Stimulated activated CD8-positive, alpha-beta memory T cell treated with anti-CD3 and anti-CD28 coated beads, Interleukin-7, amount 100 ng/mL, for 1 hour (primary cell): ENCODE measurements around the gene GABRA5.
"Not testable (repeated sequence)": the region's sequence is repeated elsewhere in the genome, so short reads cannot be mapped to it uniquely, and the experiment has no call there.

ENCODE experiments used
- DNase-seq, 2 donors: peaks; one replicate each; pipeline ENCODE4 v3.0.0-alpha.2; 2020; ENCODE audit warnings: low read depth in 2 of 2

The GABRA5 gene

GRCh38 chr15:26877831-26878230 lies 11.0 kb downstream of the GABRA5 start:
- DNase-seq = no peak

GRCh38 chr15:26879706-26880105 lies 12.8 kb downstream of the GABRA5 start:
- no peak for DNase-seq

- DNase-seq = no peak
These were observed 15.2 kb downstream of the GABRA5 start for GRCh38 chr15:26882112-26882511.

GRCh38 chr15:26882616-26883365 lies 15.9 kb downstream of the GABRA5 start:
- DNase-seq = no peak

GRCh38 chr15:26883466-26883865 lies 16.6 kb downstream of the GABRA5 start:
- DNase-seq = no peak

GRCh38 chr15:26886566-26886965 lies 19.7 kb downstream of the GABRA5 start:
- no peak for DNase-seq

- no peak for DNase-seq
These were observed 21.2 kb downstream of the GABRA5 start for GRCh38 chr15:26887926-26888666.

GRCh38 chr15:26888761-26889160 lies 21.9 kb downstream of the GABRA5 start:
- no peak for DNase-seq

GRCh38 chr15:26889298-26889898 lies 22.5 kb downstream of the GABRA5 start:
- no peak for DNase-seq

GRCh38 chr15:26890451-26890850 lies 23.6 kb downstream of the GABRA5 start:
- DNase-seq = no peak

GRCh38 chr15:26890988-26891387 lies 24.1 kb downstream of the GABRA5 start:
- no peak for DNase-seq

GRCh38 chr15:26891448-26892181 lies 24.8 kb downstream of the GABRA5 start:
- no peak for DNase-seq

GRCh38 chr15:26892182-26892518 lies 25.3 kb downstream of the GABRA5 start:
- DNase-seq = no peak

- no peak for DNase-seq
These were observed 25.8 kb downstream of the GABRA5 start for GRCh38 chr15:26892678-26893077.

GRCh38 chr15:26893351-26894065 lies 26.6 kb downstream of the GABRA5 start:
- no peak for DNase-seq

- no peak for DNase-seq
These were observed 27.3 kb downstream of the GABRA5 start for GRCh38 chr15:26894181-26894580.

GRCh38 chr15:26895346-26895745 lies 28.5 kb downstream of the GABRA5 start:
- not testable (repeated sequence) for DNase-seq

- DNase-seq = no peak
These were observed 32.8 kb downstream of the GABRA5 start for GRCh38 chr15:26899658-26900057.

- DNase-seq = no peak
These were observed 34.2 kb downstream of the GABRA5 start for GRCh38 chr15:26901041-26901440.

GRCh38 chr15:26910715-26911114 lies 43.9 kb downstream of the GABRA5 start:
- DNase-seq = no peak

GRCh38 chr15:26921433-26921832 lies 54.6 kb downstream of the GABRA5 start:
- no peak for DNase-seq

- DNase-seq = no peak
These were observed 59.2 kb downstream of the GABRA5 start for GRCh38 chr15:26926081-26926480.
